ENCODE results near the gene ASCL5.

- no peak for TF ChIP-seq EZH2 (IDR thresholded peaks at IDR 0.05; ENCODE audit: low read length, missing control alignments)
- TF ChIP-seq CTCF (conservative IDR thresholded peaks at IDR 0.05 in 1 of 2, IDR thresholded peaks at IDR 0.05 in 1 of 2; ENCODE audit: low read depth in 1 of 2, low read length in 2 of 2) = no peak
Observed at GRCh38 chr1:201115390-201115937, 11.5 kb downstream of the ASCL5 start.

Data from fibroblast of lung (primary cell).